ENCODE results near the gene MRTFA.
"Not testable (repeated sequence)": the region's sequence is repeated elsewhere in the genome, so short reads cannot be mapped to it uniquely, and the experiment has no call there.

- TF ChIP-seq CTCF (conservative IDR thresholded peaks at IDR 0.05); ZFX (IDR thresholded peaks at IDR 0.05): not testable (repeated sequence)
Observed at GRCh38 chr22:40625281-40625680, 11.2 kb downstream of the MRTFA start.
